Measurements from ENCODE around the gene RABGGTA.

DNA sequence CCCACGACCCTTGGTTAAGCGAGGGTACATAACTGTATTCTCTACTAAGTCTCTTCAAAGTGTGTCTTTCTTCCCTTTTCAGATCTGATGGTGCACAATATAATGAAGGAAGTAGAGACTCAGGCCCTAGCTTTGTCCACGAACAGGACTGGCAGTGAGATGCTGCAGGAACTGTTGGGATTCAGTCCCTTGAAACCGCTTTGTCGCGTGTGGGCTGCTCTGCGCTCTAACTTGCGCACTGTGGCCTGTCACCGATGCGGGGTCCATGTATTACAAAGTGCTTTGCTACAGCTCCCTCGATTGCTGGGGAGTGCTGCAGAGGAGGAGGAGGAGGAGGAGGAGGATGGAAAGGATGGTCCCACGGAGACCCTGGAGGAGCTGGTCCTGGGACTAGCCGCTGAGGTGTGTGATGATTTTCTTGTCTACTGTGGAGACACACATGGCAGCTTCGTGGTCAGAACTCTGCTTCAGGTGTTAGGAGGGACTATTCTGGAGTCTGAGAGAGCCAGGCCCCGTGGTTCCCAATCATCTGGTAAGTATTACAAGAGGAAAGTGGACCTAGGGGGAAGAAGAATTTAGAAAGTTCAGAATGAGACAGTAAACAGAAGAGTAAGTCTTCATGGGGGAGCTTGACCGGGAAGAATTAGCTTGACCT is 29.1 kb upstream of the RABGGTA start:
- TF ChIP-seq, protein P1, sequence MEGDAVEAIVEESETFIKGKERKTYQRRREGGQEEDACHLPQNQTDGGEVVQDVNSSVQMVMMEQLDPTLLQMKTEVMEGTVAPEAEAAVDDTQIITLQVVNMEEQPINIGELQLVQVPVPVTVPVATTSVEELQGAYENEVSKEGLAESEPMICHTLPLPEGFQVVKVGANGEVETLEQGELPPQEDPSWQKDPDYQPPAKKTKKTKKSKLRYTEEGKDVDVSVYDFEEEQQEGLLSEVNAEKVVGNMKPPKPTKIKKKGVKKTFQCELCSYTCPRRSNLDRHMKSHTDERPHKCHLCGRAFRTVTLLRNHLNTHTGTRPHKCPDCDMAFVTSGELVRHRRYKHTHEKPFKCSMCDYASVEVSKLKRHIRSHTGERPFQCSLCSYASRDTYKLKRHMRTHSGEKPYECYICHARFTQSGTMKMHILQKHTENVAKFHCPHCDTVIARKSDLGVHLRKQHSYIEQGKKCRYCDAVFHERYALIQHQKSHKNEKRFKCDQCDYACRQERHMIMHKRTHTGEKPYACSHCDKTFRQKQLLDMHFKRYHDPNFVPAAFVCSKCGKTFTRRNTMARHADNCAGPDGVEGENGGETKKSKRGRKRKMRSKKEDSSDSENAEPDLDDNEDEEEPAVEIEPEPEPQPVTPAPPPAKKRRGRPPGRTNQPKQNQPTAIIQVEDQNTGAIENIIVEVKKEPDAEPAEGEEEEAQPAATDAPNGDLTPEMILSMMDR (conservative IDR thresholded peaks at IDR 0.05 in 1 of 2, IDR thresholded peaks at IDR 0.05 in 1 of 2; ENCODE audit: low read depth in 1 of 2, low read length in 2 of 2) = no peak
- no peak for TF ChIP-seq EZH2 (IDR thresholded peaks at IDR 0.05; ENCODE audit: low read length, missing control alignments)
